NCI-H1930 (cell line): ENCODE measurements around the gene ICE2.

Source experiments
- DNase-seq, 2 experiments: peaks; one replicate each; lab custom pipeline; 2025; lab: John Stamatoyannopoulos, UW

Gene ICE2

DNA sequence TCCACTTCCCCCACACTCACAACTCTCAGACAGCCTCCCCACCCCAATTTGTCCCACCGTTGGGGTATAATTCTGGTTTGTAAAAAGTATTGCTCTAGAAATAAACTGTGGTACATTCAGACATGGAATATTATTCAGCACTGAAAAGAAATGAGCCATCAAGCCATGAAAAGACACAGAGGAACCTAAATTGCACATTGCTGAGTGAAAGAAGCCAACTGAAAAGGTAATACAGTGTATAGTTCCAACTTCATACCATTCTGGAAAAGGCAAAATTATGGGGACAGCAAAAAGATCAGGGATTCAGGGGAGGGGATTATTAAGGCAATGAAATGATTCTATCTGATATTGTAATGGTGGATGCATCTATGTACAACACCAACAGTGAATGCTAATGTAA lies 91.6 kb downstream of the ICE2 start:
- no peak for DNase-seq

GRCh38 chr15:60386615-60387014 lies 92.3 kb downstream of the ICE2 start:
- DNase-seq, result no peak

DNA sequence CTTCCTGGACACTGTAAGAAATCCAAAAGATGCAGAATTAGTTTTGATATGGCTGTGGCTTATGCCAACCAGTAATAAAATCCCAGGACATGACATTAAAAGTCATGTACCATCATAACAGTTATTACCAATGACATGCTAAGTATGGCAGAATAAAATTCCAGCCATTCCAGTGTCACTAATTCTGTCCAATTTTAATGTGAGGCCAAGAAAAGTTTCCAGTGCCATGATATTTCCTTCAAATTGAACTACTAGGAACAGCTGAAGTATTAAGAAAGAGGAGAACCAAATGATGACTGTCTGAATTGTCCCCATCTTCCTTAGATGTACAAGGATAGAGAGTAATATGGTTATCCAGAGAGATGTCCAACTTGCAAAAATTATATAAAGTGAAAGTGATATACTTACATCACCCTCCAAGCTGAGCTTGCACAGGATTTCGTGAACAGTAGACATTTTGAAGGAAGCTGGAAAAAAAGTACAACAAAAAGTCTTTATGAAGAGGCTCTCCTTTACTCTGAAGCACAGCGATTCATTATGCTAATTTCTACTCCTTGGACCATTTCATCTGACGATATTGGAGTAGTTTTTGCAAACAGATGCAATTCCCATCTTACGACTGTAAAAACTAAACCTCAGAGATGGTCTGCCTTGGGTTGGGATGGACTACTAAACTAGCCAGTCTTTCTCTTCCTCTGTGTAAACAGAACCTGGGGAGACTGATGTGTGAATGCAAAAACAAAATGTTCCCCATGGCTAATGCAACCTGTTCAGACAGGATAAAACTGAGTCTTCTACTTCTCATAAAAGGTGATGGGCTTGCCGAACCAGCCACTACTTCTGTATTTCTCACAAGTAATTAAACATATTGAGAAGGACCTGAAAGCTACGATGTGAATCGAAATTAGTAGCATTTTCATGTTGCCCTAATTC lies 93.1 kb downstream of the ICE2 start:
- DNase-seq, result no peak

DNA sequence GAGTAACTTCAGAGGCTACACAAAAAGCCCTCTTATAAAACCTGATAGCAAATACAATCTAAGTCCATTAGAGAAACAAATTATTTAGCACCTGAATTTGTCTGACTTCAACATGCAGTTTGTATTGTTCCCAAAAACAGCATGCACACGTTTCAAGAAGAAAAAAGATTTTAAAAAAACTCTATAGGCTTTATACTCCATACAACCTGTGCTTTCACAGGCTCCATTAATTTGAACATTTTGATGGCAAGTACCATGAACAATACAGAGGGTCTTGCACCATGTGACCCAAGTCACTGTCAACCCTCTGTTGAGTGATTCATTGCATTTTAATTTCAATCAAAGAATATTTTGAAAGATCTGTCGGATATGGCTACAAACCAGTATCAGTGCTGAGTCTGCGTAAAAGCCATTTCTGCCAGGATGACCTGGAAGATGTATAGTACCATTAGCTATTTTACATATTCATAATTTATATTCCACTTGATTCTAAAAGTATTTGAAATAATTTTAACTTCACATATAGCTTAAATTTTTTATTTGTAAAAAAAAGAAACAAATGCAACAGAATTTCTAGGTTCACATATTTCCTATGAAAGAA lies 94.3 kb downstream of the ICE2 start:
- DNase-seq, result no peak

DNA sequence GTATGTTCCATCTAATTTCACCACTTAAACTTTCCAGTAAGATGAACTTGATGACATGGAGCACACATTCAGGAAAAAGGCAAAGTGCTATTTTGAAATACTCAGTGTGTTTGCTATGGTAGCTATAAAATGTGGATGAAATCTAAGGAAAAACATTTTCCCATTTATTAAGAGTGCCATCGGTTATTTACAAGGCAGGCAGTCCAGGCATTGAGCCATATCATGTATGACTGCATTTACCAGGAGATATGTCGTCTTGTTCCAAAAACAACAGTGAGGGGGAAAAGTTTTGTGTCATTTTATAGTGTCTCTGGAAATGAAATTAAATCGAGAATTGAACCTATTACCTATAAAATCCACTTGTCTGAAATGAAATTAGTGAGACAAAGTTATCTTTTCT lies 94.9 kb downstream of the ICE2 start:
- no peak for DNase-seq

DNA sequence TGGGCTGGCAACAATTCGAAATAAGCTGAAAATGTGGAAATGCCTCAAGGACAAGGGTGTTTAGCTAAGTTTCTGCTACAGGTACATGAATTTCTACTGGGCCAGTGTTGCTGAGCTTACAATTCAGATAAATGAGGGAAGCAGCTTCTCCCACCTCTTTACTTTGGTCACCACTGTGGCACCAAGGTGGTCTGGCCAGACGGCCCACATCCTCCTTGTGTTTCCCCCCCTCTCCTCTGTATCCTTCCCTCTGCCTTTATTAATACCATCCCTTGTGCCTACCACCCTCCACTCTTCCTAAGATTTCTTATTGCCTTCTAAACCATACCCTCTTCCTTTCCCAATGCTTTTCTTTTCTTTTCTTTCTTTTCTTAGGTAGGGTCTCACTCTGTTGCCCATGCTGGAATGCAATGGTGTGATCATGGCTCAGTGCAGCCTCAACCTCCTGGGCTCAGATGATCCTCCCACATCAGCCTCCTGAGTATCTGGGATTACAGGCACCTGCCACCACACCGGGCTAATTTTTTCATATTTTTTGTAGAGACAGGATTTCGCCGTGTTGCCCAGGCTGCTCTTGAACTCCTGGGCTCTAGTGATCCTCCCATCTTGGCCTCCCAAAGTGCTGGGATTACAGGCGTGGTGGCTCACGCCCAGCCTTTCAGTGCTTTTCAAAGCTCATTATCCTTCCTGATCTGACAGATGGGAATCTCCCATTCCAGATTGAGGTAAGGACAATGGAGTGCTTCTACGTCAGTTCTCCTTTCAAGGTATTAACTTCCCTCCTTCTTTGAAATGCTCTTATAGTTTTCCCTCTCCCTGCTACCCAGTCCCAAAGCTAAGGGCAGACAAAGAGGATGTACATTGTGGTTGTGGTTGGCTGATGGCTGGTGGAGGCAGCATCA lies 95.9 kb downstream of the ICE2 start:
- no peak for DNase-seq

- DNase-seq, result no peak
These were observed 97.7 kb downstream of the ICE2 start for GRCh38 chr15:60381148-60381788.

GRCh38 chr15:60379525-60380274 lies 99.2 kb downstream of the ICE2 start:
- no peak for DNase-seq

DNA sequence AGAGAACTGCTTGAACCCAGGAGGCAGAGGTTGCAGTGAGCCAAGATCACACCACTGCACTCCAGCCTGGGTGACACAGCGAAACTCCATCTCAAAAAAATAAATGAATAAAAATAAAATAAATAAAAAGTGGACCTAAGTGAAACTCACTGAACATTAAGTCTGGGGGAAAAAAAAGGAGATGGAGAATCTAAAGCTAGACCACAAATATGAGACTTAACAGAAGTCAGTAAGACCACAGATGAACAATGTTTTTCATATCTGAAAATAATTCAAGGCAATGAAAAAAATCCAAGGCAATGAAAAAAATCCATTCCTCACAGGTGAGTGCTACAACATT lies 99.8 kb downstream of the ICE2 start:
- DNase-seq, result no peak

GRCh38 chr15:60376677-60377095 lies 102.3 kb downstream of the ICE2 start:
- DNase-seq, result no peak

DNA sequence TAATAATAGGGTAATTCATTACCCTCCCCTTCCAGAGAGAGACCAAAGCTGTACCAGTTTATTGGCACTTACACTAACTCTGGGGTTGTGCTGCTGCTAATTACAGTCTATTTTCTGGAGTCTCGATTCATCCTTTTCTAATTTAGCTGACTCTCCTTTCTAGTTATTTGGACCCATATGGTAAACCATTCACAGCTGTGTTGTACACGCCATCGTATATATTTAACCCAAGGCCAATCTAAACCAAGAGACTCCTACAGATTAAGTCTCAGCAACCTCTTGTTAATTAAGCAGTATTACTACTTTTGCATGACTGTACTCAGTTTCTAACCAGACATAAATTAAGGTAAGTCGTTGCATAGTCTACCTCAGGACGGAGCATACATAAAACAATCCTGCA lies 103.6 kb downstream of the ICE2 start:
- DNase-seq, result no peak

DNA sequence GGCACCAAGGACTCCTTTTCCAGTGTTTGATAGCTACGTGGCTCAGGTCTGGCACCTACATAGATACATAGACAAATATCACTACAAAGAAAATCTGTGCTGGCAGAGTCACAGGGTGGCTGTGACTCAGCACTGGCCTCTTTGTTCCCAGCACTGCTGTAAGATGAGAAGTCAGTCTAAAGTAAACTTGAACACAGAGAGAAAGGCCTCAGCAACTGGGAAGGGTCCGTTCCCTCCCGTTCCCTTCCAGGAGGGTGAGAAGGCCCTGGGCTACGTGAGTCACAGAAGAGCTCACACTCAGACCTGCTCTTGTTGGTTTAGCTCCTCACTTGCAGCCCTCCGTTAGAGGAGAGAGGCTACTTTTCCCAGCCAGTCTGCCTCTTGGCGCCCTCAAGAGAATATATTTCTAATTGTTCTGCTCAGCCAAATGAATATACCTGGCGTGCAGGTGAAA lies 104.3 kb downstream of the ICE2 start:
- DNase-seq, result peak; percentile 57 to 80

DNA sequence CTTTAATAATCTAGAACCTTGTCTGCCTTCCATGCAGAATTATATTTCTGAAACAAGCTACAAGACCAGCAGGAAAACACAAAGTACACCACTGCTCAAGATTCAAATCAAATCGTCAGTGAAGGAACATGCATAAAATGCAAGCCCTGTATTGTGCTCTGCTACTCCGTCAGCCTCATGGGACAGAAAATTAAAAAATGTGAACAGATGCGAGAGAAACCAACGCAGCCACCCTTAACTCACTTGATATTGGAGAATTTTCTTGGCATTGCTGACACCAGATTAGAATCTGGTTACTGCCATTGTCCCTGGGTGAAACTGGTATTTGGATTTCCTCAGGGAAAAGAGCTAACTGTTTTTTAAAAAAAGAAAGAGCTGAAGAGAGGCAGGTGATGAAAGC lies 104.7 kb downstream of the ICE2 start:
- no peak for DNase-seq

DNA sequence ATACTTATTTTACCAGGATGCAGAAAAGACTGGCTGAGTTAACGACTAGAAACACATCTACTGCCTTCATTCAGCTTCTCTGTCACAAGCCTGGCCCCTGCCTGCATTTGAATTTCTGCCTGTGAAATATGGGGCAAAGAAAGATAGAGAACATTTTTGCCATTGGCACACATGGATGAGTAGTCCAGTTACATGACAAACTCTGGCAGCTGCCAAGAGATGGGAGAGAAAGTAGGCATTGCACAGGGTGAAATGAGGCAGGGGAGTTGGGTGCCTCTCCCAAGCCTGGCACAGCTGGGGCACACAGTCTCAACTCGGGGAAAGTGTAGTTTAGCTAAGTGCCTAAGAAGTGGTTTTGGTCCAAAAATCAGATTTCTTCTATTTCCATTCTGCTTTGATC lies 105.2 kb downstream of the ICE2 start:
- no peak for DNase-seq

- no peak for DNase-seq
These were observed 105.6 kb downstream of the ICE2 start for GRCh38 chr15:60373327-60373726.

GRCh38 chr15:60372756-60373155 lies 106.2 kb downstream of the ICE2 start:
- no peak for DNase-seq

DNA sequence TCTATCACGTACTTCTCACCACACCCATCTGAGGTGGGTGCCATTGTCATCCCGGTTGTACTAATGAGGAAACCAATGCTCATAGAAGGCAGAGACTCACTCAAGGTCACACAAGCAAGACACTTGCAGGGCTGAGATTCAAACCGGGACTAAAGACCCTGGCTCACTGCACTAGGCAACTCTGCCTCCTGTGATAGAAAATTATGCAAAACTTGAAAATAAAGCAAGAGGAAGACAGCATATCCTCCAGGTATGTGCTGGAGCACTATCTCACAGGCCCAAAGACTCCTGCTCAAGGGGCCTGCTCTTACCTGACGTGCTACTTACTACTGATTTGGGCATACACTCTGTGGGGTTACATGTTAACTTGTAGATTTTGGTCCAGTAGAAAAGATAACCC lies 106.7 kb downstream of the ICE2 start:
- no peak for DNase-seq

DNA sequence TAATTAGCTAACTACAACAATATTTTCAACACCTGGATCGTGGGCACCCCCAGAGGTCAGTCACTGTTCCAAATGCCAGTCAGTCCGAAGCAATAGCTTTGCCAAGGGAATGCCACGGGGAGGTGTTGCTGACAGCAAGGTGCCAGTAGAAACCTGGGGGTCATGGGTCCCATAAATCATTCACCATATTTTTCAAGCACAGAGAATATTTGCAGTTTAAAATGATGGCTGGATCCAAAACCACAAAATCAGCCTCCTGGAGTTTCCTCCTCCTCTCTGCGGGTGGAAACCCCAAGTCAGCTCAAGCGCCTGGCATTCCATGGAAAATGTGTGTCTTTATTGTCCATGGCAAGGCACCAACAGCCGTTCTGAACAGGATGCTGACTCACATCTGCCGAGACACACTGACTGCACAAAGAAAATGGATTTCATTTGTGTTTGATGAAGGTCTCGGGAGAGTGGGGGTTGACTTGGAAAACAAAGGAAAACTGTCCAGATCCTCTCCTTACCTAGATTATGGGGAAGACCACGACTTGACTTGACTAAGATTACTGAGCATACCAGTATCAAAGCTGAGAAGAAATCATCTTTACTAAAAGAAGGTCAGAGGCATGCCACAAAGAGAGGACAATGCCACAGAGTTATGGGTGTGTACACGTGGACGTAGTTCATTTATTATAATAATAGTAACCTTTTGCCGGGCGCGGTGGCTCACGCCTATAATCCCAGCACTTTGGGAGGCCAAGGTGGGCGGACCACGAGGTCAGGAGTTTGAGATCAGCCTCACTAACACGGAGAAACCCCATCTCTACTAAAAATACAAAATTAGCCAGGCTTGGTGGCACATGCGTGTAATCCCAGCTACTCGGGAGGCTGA lies 107.5 kb downstream of the ICE2 start:
- DNase-seq, result peak in 1 of 2 experiments; percentile 47

DNA sequence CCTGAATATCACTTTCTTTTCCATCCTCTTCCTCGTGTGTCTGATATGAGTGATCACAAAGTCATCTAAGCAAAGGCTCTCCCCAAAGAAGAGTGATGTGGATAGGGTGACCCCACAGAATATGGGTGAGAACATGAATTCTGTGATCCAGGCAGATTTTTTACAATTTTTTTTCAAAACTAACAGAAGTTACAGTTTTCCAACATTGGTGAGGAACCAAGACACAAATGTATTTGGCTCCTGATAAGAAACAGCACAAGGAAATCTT lies 108.1 kb downstream of the ICE2 start:
- no peak for DNase-seq

- DNase-seq, result no peak
These were observed 108.7 kb downstream of the ICE2 start for GRCh38 chr15:60370105-60370868.
